HEK293 (cell line): ENCODE results near the gene ZNF653.

Experiments used
- ZIC2 ChIP-seq: fragments of 450-650 bp; formaldehyde crosslinking; IDR thresholded peaks from 2 replicates; pipeline ENCODE4 v1.5.1; 2016; ENCODE audit warnings: missing biosample characterization, missing genetic modification characterization
- ZNF132 ChIP-seq: fragments of 450-650 bp; formaldehyde crosslinking; IDR thresholded peaks from 2 replicates; pipeline ENCODE4 v1.5.1; 2017; ENCODE audit warnings: missing biosample characterization, missing genetic modification characterization, borderline replicate concordance
- ZNF394 ChIP-seq: fragments of 450-650 bp; formaldehyde crosslinking; IDR thresholded peaks from 2 replicates; pipeline ENCODE4 v1.5.1; 2016; ENCODE audit warnings: missing biosample characterization, missing genetic modification characterization, mild to moderate bottlenecking, moderate library complexity, borderline replicate concordance
- TF ChIP-seq, protein P1 (sequence below): IDR thresholded peaks from 2 replicates; pipeline ENCODE4 v1.6.1; 2011; ENCODE audit warnings: mild to moderate bottlenecking, low read depth, low read length, borderline replicate concordance
- TF ChIP-seq, protein P2 (sequence below): fragments of 450-650 bp; formaldehyde crosslinking; optimal IDR thresholded peaks from 2 replicates; pipeline ENCODE3; 2016; ENCODE audit warnings: missing biosample characterization, mild to moderate bottlenecking, missing genetic modification characterization
- TF ChIP-seq, protein P3 (sequence below): fragments of 450-650 bp; formaldehyde crosslinking; IDR thresholded peaks from 2 replicates; pipeline ENCODE4 v1.5.1; 2016; ENCODE audit warnings: missing biosample characterization, missing genetic modification characterization

DNA sequence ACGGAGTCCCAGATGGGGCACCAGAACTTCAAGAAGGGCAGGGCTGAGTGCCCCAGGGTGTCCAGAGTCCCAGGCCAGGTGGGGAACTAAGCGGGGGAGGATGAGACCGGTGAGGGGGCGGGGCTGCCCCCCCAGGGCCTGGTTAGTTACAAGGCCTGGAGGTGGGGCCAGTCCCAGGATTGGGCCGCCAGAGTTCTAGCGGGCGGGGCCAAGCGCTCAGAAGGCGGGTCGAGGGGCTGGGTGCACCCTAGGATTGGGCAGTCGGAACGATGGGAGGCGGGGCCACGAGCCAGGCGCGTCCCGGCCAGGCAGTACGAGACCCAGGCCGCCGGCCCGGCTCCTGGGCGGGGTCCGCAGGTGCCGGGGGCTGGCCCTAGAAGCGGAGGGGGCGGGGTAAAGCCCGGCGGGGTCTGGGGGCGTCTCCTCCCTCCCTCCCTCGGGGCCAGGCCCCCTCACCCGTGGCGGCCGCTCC, 571 bp downstream of the ZNF653 start:
- TF ChIP-seq, protein P1, sequence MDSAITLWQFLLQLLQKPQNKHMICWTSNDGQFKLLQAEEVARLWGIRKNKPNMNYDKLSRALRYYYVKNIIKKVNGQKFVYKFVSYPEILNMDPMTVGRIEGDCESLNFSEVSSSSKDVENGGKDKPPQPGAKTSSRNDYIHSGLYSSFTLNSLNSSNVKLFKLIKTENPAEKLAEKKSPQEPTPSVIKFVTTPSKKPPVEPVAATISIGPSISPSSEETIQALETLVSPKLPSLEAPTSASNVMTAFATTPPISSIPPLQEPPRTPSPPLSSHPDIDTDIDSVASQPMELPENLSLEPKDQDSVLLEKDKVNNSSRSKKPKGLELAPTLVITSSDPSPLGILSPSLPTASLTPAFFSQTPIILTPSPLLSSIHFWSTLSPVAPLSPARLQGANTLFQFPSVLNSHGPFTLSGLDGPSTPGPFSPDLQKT = no peak
- TF ChIP-seq ZNF132 (tag by site-specific recombination) (no peak), ZNF394 (tag by site-specific recombination) (no peak), ZIC2 (tag by site-specific recombination) (no peak; the same call in none of the 2 replicates)
- TF ChIP-seq, protein P2, sequence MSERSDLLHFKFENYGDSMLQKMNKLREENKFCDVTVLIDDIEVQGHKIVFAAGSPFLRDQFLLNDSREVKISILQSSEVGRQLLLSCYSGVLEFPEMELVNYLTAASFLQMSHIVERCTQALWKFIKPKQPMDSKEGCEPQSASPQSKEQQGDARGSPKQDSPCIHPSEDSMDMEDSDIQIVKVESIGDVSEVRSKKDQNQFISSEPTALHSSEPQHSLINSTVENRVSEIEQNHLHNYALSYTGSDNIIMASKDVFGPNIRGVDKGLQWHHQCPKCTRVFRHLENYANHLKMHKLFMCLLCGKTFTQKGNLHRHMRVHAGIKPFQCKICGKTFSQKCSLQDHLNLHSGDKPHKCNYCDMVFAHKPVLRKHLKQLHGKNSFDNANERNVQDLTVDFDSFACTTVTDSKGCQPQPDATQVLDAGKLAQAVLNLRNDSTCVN = no peak
- TF ChIP-seq, protein P3, sequence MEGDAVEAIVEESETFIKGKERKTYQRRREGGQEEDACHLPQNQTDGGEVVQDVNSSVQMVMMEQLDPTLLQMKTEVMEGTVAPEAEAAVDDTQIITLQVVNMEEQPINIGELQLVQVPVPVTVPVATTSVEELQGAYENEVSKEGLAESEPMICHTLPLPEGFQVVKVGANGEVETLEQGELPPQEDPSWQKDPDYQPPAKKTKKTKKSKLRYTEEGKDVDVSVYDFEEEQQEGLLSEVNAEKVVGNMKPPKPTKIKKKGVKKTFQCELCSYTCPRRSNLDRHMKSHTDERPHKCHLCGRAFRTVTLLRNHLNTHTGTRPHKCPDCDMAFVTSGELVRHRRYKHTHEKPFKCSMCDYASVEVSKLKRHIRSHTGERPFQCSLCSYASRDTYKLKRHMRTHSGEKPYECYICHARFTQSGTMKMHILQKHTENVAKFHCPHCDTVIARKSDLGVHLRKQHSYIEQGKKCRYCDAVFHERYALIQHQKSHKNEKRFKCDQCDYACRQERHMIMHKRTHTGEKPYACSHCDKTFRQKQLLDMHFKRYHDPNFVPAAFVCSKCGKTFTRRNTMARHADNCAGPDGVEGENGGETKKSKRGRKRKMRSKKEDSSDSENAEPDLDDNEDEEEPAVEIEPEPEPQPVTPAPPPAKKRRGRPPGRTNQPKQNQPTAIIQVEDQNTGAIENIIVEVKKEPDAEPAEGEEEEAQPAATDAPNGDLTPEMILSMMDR (tag by site-specific recombination) = no peak
